GM18520 (cell line): Measurements from ENCODE around the gene PTK6.

ENCODE experiments used
- ATAC-seq: cut with Tn5 transposase; IDR thresholded peaks from one replicate; pipeline ENCODE4 v1.9.1; 2021; ENCODE audit not compliant: unreplicated experiment

Gene PTK6

GRCh38 chr20:63496596-63497120 lies 40.5 kb downstream of the PTK6 start:
- no peak for ATAC-seq

GRCh38 chr20:63495741-63496595 lies 41.2 kb downstream of the PTK6 start:
- ATAC-seq = no peak

GRCh38 chr20:63495167-63495720 lies 41.9 kb downstream of the PTK6 start:
- ATAC-seq = no peak

- ATAC-seq = no peak
These were observed 42.6 kb downstream of the PTK6 start for GRCh38 chr20:63494420-63495166.

- no peak for ATAC-seq
These were observed 43.1 kb downstream of the PTK6 start for GRCh38 chr20:63494084-63494419.

- ATAC-seq = no peak
These were observed 43.6 kb downstream of the PTK6 start for GRCh38 chr20:63493563-63494020.

GRCh38 chr20:63492982-63493381 lies 44.2 kb downstream of the PTK6 start:
- ATAC-seq = no peak

- no peak for ATAC-seq
These were observed 44.7 kb downstream of the PTK6 start for GRCh38 chr20:63492518-63492917.

GRCh38 chr20:63491635-63492230 lies 45.4 kb downstream of the PTK6 start:
- no peak for ATAC-seq

GRCh38 chr20:63491078-63491477 lies 46.1 kb downstream of the PTK6 start:
- ATAC-seq = no peak

GRCh38 chr20:63490416-63490815 lies 46.8 kb downstream of the PTK6 start:
- no peak for ATAC-seq

- ATAC-seq = no peak
These were observed 48.6 kb downstream of the PTK6 start for GRCh38 chr20:63488315-63489251.

- no peak for ATAC-seq
These were observed 49.4 kb downstream of the PTK6 start for GRCh38 chr20:63487781-63488241.

GRCh38 chr20:63487116-63487764 lies 49.9 kb downstream of the PTK6 start:
- ATAC-seq = no peak

GRCh38 chr20:63486300-63486855 lies 50.8 kb downstream of the PTK6 start:
- no peak for ATAC-seq

- no peak for ATAC-seq
These were observed 52.3 kb downstream of the PTK6 start for GRCh38 chr20:63484651-63485403.

- ATAC-seq = no peak
These were observed 52.9 kb downstream of the PTK6 start for GRCh38 chr20:63484236-63484635.

GRCh38 chr20:63483834-63484233 lies 53.3 kb downstream of the PTK6 start:
- ATAC-seq = no peak
